Spleen (tissue), 7 donors: ENCODE measurements around the gene TNFSF9.

Source experiments
- POLR2A ChIP-seq, 3 donors: fragments of 450-650 bp; IDR thresholded peaks; one replicate each; pipeline ENCODE4 v1.5.1; 2017; ENCODE audit warnings: antibody characterized with exemption in 3 of 3, mild to moderate bottlenecking in 1 of 3
- POLR2AphosphoS5 ChIP-seq, 3 donors: sonication (generic); formaldehyde crosslinking; IDR thresholded peaks; one replicate each; pipeline ENCODE4 v1.5.1; 2017; ENCODE audit warnings: antibody characterized with exemption in 3 of 3
- TF ChIP-seq, protein P1 (sequence below), 11 experiments: fragments of 200-600 bp in 7 of 11; fragments of 450-650 bp in 4 of 11; sonication (generic) in 4 of 11; IDR thresholded peaks in 8 of 11; conservative IDR thresholded peaks in 3 of 11; 1 replicate in 7 of 11; 2 replicates in 4 of 11; pipeline versions ENCODE4 v1.4.0 to v1.8.0; 2016 to 2021; ENCODE audit warnings: antibody characterized with exemption in 11 of 11, inconsistent platforms in 4 of 11, mild to moderate bottlenecking in 1 of 11
- donor health status: DM: no; HTN: no; CAD: no; lungs with moderate emphysema.
- donor health status: DM: no; HTN: no; CAD: no.
- donor health status: DM: no; HTN: no; CAD: no.

DNA sequence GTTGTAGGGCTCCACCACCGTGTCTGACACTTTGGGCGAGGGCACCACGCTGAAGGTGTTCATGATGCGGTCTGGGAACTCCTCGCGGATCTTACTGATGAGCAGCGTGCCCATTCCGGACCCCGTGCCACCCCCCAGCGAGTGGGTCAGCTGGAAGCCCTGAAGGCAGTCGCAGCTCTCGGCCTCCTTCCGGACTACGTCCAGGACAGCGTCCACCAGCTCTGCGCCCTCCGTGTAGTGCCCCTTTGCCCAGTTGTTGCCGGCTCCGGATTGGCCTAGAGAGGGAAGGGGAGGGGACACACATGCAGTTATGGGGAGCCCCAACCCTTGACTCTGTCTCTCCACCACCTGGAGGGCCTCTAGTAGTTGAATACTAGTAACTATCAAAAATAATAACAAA is 34.9 kb upstream of the TNFSF9 start:
- no peak for TF ChIP-seq POLR2AphosphoS5 (IDR thresholded peaks at IDR 0.05)
- TF ChIP-seq, protein P1, sequence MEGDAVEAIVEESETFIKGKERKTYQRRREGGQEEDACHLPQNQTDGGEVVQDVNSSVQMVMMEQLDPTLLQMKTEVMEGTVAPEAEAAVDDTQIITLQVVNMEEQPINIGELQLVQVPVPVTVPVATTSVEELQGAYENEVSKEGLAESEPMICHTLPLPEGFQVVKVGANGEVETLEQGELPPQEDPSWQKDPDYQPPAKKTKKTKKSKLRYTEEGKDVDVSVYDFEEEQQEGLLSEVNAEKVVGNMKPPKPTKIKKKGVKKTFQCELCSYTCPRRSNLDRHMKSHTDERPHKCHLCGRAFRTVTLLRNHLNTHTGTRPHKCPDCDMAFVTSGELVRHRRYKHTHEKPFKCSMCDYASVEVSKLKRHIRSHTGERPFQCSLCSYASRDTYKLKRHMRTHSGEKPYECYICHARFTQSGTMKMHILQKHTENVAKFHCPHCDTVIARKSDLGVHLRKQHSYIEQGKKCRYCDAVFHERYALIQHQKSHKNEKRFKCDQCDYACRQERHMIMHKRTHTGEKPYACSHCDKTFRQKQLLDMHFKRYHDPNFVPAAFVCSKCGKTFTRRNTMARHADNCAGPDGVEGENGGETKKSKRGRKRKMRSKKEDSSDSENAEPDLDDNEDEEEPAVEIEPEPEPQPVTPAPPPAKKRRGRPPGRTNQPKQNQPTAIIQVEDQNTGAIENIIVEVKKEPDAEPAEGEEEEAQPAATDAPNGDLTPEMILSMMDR (IDR thresholded peaks at IDR 0.05 in 8 of 11, conservative IDR thresholded peaks at IDR 0.05 in 3 of 11): no peak
- TF ChIP-seq POLR2A (IDR thresholded peaks at IDR 0.05): no peak
